GM23338 (cell line): Measurements from ENCODE around the gene CIRBP. TPM values are rescaled to one million over a fixed set of nuclear protein-coding genes. Genes with fewer than 3 reads are reported as not detected.

ENCODE experiments used
- ATAC-seq: fragments of 200-7000 bp; cut with Tn5 transposase; 3 replicates; pipeline ENCODE4 v1.9.1; 2020
- DNase-seq: peaks from one replicate; pipeline ENCODE4 v3.0.0-alpha.2; 2015; ENCODE audit warnings: low spot score
- H2AFZ ChIP-seq: fragments of 200-600 bp; sonication (generic); 2 replicates; pipeline ENCODE4 v1.8.0; 2016; ENCODE audit warnings: antibody characterized with exemption, mild to moderate bottlenecking, moderate library complexity
- H3F3A ChIP-seq: fragments of 200-600 bp; sonication (generic); replicated peaks from 2 replicates; pipeline ENCODE4 v1.8.0; 2017; ENCODE audit warnings: antibody characterized with exemption, mixed run types, low read depth
- H3K27ac ChIP-seq: fragments of 200-600 bp; sonication (generic); 2 replicates; pipeline ENCODE4 v1.6.1; 2016; ENCODE audit warnings: low read depth
- H3K27me3 ChIP-seq: fragments of 200-600 bp; sonication (generic); 2 replicates; pipeline ENCODE4 v1.8.0; 2016; ENCODE audit warnings: mild to moderate bottlenecking, mixed run types, moderate library complexity; ENCODE audit not compliant: insufficient read depth
- H3K36me3 ChIP-seq: fragments of 200-600 bp; sonication (generic); 2 replicates; pipeline ENCODE4 v1.8.0; 2016; ENCODE audit warnings: mild to moderate bottlenecking; ENCODE audit not compliant: insufficient read depth
- H3K4me1 ChIP-seq: fragments of 200-600 bp; sonication (generic); 2 replicates; pipeline ENCODE4 v1.8.0; 2016; ENCODE audit warnings: mild to moderate bottlenecking, moderate library complexity; ENCODE audit not compliant: insufficient read depth
- H3K4me2 ChIP-seq: fragments of 200-600 bp; sonication (generic); 2 replicates; pipeline ENCODE4 v1.7.1; 2017; ENCODE audit warnings: mixed run types
- H3K4me3 ChIP-seq: fragments of 200-600 bp; sonication (generic); 2 replicates; pipeline ENCODE4 v1.6.1; 2016; ENCODE audit warnings: mixed run types
- H3K79me2 ChIP-seq: fragments of 200-600 bp; sonication (generic); replicated peaks from 2 replicates; pipeline ENCODE4 v1.8.0; 2017; ENCODE audit warnings: mild to moderate bottlenecking; ENCODE audit not compliant: insufficient read depth
- H3K9me2 ChIP-seq: fragments of 200-600 bp; sonication (generic); 2 replicates; pipeline ENCODE4 v1.8.0; 2017; ENCODE audit not compliant: insufficient read depth
- H4K20me1 ChIP-seq: fragments of 200-600 bp; sonication (generic); replicated peaks from 2 replicates; pipeline ENCODE4 v1.8.0; 2017; ENCODE audit warnings: mild to moderate bottlenecking; ENCODE audit not compliant: insufficient read depth
- H3K27ac Mint-ChIP-seq: 2 replicates; pipeline ENCODE4 v1.8.0; 2020; ENCODE audit warnings: inconsistent platforms, mild to moderate bottlenecking, moderate library complexity, mixed read lengths
- H3K27me3 Mint-ChIP-seq: 3 replicates; pipeline ENCODE4 v1.8.0; 2022; ENCODE audit warnings: low read depth, mild to moderate bottlenecking, moderate library complexity, mixed read lengths, inconsistent platforms; ENCODE audit not compliant: insufficient read depth, poor library complexity
- H3K36me3 Mint-ChIP-seq: 3 replicates; pipeline ENCODE4 v1.8.0; 2021; ENCODE audit warnings: low read depth, mild to moderate bottlenecking, inconsistent platforms, moderate library complexity, mixed read lengths
- H3K4me1 Mint-ChIP-seq: 3 replicates; pipeline ENCODE4 v1.8.0; 2020; ENCODE audit warnings: mild to moderate bottlenecking, inconsistent platforms, mixed read lengths
- H3K4me3 Mint-ChIP-seq: 3 replicates; pipeline ENCODE4 v1.8.0; 2021; ENCODE audit warnings: moderate library complexity, mild to moderate bottlenecking, inconsistent platforms, mixed read lengths
- H3K9me3 Mint-ChIP-seq: 3 replicates; pipeline ENCODE4 v1.8.0; 2020; ENCODE audit warnings: moderate library complexity, mild to moderate bottlenecking, inconsistent platforms, mixed read lengths
- CREB1 ChIP-seq: fragments of 250-450 bp; sonication (Bioruptor Pico); IDR thresholded peaks from 2 replicates; pipeline ENCODE4 v1.5.0; 2020; ENCODE audit warnings: low read depth, mild to moderate bottlenecking, moderate library complexity
- EZH2 ChIP-seq: fragments of 200-600 bp; sonication (generic); IDR thresholded peaks from one replicate; pipeline ENCODE4 v1.8.0; 2017; ENCODE audit warnings: antibody characterized with exemption, mild to moderate bottlenecking, low read depth; ENCODE audit not compliant: unreplicated experiment
- JUNB ChIP-seq: IDR thresholded peaks from one replicate; pipeline ENCODE4 v1.6.1; 2016; ENCODE audit warnings: antibody characterized with exemption; ENCODE audit not compliant: unreplicated experiment
- NANOG ChIP-seq: IDR thresholded peaks from 2 replicates; pipeline ENCODE4 v1.6.1; 2016; ENCODE audit warnings: antibody characterized with exemption, borderline replicate concordance
- polyA plus RNA-seq: library from polyadenylated mRNA; unstranded; fragments of >200 nt; fragmentation: Nextera tagmentation; extraction: Ambion mirVana; gene quantifications from 2 replicates; pipeline ENCODE4 v1.2.1, GENCODE V29; 2016
- total RNA-seq: library from RNA; depleted of rRNA; stranded (reverse); fragments of >200 nt; shearing (Covaris generic); gene quantifications from 2 replicates; pipeline ENCODE4 v1.2.3, GENCODE V29; 2014
- TF ChIP-seq, protein P1 (sequence below), 2 experiments: fragments of 200-600 bp in 1 of 2; sonication (generic) in 1 of 2; conservative IDR thresholded peaks; 2 replicates each; pipeline versions ENCODE4 v1.5.1 to v1.6.1; 2016 to 2017; ENCODE audit warnings: antibody characterized with exemption in 2 of 2, low read depth in 2 of 2, mild to moderate bottlenecking in 2 of 2, moderate library complexity in 1 of 2
- TF ChIP-seq, protein P2 (sequence below): IDR thresholded peaks from one replicate; pipeline ENCODE4 v1.6.1; 2018; ENCODE audit warnings: antibody characterized with exemption; ENCODE audit not compliant: unreplicated experiment
- TF ChIP-seq, protein P3 (sequence below): IDR thresholded peaks from 2 replicates; pipeline ENCODE4 v1.6.1; 2016; ENCODE audit warnings: antibody characterized with exemption

Gene CIRBP
- total and polyA plus RNA-seq, 2 experiments from 2014 or later: 153 to 202 TPM

DNA sequence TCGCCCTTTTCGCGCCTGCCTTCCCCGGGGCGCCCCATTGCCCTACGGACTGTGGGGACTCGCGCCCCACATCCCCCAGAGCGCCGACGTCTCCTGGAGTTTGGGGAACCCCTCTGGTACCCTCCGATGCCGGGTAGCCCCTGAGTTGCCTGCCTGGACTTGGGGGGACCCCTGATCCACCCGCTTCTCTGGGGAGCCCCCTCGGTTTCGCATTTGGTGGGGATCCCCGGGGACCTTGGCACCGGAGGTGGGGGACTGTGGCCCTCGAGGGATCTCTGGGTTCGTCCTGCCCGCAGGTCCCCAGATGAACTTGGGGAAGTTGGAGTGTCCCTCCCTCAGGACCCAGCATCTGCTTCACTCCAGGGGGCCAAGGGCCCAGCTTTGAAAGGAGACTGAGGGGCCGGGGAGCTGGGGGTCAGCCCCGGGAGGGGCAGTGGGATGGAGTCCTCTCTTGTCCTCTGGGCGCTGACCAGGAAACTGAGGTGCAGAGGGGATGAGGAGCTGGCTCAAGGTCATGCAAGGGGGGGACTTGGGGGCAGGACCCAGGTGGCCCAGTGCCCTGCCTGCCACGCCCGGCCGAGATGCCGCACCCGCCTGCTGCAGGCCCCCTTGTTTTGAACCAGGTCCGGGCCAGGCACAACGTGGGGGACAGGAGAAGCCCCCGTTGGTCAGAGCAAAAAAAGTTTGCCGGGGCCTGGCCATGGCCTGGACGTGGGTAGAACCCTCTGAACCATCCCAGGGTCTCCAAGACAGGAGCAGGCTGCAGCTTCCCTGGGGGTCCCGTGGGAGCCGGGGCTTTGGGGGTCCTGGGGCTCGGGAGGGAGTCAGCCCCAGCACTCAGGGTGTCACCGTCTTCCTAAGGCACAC lies 17.6 kb downstream of the CIRBP start:
- no peak overlapping the region for H3K27ac ChIP-seq
- H3F3A ChIP-seq: peaks cover 19% of the 10 kb centered on the region
- peak overlapping the region; percentile 55 for H3K4me3 ChIP-seq
- DNase-seq (no peak), ATAC-seq (no peak)
- H3K36me3 ChIP-seq: no peaks in the 10 kb centered on the region
- H3K27ac Mint-ChIP-seq: no peak overlapping the region
- peaks cover 17% of the 10 kb centered on the region for H3K27me3 Mint-ChIP-seq
- H3K9me2 ChIP-seq: no peaks in the 10 kb centered on the region
- peaks cover 26% of the 10 kb centered on the region for H3K27me3 ChIP-seq
- peaks cover 9% of the 10 kb centered on the region; the same call in 2 of the 3 replicates for H3K4me1 Mint-ChIP-seq
- H3K4me3 Mint-ChIP-seq: peak overlapping the region; percentile 74
- no peaks in the 10 kb centered on the region for H3K36me3 Mint-ChIP-seq
- H3K4me2 ChIP-seq: peak overlapping the region; percentile 84
- H3K79me2 ChIP-seq: no peaks in the 10 kb centered on the region
- H4K20me1 ChIP-seq: no peaks in the 10 kb centered on the region
- H3K4me1 ChIP-seq: no peaks in the 10 kb centered on the region
- TF ChIP-seq EZH2: peak; percentile 29
- TF ChIP-seq, protein P1, sequence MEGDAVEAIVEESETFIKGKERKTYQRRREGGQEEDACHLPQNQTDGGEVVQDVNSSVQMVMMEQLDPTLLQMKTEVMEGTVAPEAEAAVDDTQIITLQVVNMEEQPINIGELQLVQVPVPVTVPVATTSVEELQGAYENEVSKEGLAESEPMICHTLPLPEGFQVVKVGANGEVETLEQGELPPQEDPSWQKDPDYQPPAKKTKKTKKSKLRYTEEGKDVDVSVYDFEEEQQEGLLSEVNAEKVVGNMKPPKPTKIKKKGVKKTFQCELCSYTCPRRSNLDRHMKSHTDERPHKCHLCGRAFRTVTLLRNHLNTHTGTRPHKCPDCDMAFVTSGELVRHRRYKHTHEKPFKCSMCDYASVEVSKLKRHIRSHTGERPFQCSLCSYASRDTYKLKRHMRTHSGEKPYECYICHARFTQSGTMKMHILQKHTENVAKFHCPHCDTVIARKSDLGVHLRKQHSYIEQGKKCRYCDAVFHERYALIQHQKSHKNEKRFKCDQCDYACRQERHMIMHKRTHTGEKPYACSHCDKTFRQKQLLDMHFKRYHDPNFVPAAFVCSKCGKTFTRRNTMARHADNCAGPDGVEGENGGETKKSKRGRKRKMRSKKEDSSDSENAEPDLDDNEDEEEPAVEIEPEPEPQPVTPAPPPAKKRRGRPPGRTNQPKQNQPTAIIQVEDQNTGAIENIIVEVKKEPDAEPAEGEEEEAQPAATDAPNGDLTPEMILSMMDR (conservative IDR thresholded peaks at IDR 0.05; ENCODE audit: low read depth in 2 of 2): no peak
- no peak overlapping the region for H2AFZ ChIP-seq
- H3K9me3 Mint-ChIP-seq: no peaks in the 10 kb centered on the region

DNA sequence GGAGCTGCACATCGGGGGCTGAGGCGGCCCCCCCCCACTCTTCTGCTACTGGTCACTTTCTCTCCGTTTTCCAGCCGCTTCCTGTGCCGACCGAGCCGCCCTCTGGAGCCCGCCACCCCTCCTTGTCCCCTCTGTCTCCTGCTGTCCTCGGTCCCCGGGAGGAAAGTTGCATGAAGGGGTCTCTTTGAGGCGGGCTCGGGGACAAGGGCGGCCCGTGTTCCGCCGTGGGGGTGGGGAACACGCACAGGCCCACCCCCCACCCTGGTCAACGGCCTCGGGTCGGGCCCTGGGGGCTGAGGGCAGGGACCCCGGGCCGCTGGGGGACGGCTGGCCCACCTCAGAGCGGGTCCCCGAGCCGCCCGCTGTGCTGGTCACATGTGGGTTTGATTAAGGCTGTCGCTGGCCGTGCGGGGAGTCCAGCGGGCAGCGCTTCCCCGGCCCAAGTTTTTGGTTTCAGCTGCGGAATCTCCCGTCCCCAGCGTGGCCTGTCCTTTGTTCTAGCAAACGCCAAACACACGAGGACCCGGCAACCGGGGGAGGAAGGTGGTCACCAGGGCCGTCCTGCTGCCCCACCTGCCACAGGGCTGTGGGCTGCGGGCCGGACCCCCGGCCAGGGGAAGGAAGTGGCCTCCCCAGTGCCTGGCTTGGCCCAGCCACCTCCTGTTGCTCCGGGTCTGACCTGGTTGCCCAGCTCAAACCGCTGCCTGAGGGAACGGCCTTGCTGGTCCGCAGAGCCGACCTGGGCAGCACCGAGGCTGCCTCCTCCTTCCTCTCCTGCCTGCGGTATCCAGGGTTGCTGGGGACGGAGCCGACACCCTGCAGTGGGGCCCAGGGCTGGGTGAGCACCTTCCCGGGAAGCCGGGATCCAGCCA lies 18.5 kb downstream of the CIRBP start:
- Histone ChIP-seq H3K27me3 (peaks cover 26% of the 10 kb centered on the region), H3K4me2 (no peak overlapping the region), H3K9me2 (no peaks in the 10 kb centered on the region), H3K27ac (no peak overlapping the region), H3K4me3 (no peak overlapping the region), H3F3A (peaks cover 19% of the 10 kb centered on the region), H4K20me1 (no peaks in the 10 kb centered on the region), H3K79me2 (no peaks in the 10 kb centered on the region), H3K4me1 (no peaks in the 10 kb centered on the region), H2AFZ (no peak overlapping the region), H3K36me3 (no peaks in the 10 kb centered on the region)
- ATAC-seq (no peak), DNase-seq (no peak)
- TF ChIP-seq NANOG (no peak), CREB1 (CRISPR knock-in tag) (no peak), JUNB (no peak)
- Mint-ChIP-seq H3K27ac (no peak overlapping the region), H3K9me3 (no peaks in the 10 kb centered on the region), H3K36me3 (no peaks in the 10 kb centered on the region), H3K4me3 (no peak overlapping the region), H3K4me1 (peaks cover 9% of the 10 kb centered on the region; the same call in 2 of the 3 replicates), H3K27me3 (peaks cover 20% of the 10 kb centered on the region)

DNA sequence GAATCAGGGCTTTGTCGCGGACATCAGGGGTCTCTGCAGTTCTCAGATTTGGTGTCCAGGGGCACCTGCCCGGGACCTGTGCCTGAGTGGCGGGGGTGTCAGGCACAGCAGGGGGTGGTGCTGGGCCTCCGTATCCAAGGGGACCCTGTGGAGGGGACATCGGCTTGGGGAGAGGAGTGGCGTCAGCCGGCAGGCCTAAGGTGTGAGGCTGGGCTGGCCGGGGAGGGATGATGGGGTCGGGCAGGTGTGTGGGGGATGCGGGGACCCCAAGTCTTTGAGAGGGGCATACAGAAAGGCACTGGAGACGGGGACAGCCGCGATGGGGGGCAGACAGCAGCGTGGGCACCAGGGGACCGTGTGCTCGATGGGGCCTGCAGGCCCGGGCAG lies 19.1 kb downstream of the CIRBP start:
- H3K27ac Mint-ChIP-seq: no peak overlapping the region
- no peak overlapping the region for H3K4me3 Mint-ChIP-seq
- ATAC-seq: no peak
- peaks cover 20% of the 10 kb centered on the region for H3K27me3 Mint-ChIP-seq
- Histone ChIP-seq H3K27me3 (peaks cover 26% of the 10 kb centered on the region), H2AFZ (no peak overlapping the region), H3K4me2 (no peak overlapping the region), H3K27ac (no peak overlapping the region), H3K36me3 (no peaks in the 10 kb centered on the region), H3F3A (peaks cover 19% of the 10 kb centered on the region), H3K4me1 (no peaks in the 10 kb centered on the region), H3K79me2 (no peaks in the 10 kb centered on the region), H3K9me2 (no peaks in the 10 kb centered on the region), H3K4me3 (no peak overlapping the region), H4K20me1 (no peaks in the 10 kb centered on the region)
- H3K9me3 Mint-ChIP-seq: no peaks in the 10 kb centered on the region
- H3K4me1 Mint-ChIP-seq: peaks cover 7% of the 10 kb centered on the region; the same call in 2 of the 3 replicates
- no peak for DNase-seq
- H3K36me3 Mint-ChIP-seq: no peaks in the 10 kb centered on the region
- TF ChIP-seq, protein P2, sequence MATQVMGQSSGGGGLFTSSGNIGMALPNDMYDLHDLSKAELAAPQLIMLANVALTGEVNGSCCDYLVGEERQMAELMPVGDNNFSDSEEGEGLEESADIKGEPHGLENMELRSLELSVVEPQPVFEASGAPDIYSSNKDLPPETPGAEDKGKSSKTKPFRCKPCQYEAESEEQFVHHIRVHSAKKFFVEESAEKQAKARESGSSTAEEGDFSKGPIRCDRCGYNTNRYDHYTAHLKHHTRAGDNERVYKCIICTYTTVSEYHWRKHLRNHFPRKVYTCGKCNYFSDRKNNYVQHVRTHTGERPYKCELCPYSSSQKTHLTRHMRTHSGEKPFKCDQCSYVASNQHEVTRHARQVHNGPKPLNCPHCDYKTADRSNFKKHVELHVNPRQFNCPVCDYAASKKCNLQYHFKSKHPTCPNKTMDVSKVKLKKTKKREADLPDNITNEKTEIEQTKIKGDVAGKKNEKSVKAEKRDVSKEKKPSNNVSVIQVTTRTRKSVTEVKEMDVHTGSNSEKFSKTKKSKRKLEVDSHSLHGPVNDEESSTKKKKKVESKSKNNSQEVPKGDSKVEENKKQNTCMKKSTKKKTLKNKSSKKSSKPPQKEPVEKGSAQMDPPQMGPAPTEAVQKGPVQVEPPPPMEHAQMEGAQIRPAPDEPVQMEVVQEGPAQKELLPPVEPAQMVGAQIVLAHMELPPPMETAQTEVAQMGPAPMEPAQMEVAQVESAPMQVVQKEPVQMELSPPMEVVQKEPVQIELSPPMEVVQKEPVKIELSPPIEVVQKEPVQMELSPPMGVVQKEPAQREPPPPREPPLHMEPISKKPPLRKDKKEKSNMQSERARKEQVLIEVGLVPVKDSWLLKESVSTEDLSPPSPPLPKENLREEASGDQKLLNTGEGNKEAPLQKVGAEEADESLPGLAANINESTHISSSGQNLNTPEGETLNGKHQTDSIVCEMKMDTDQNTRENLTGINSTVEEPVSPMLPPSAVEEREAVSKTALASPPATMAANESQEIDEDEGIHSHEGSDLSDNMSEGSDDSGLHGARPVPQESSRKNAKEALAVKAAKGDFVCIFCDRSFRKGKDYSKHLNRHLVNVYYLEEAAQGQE: no peak
- TF ChIP-seq, protein P3, sequence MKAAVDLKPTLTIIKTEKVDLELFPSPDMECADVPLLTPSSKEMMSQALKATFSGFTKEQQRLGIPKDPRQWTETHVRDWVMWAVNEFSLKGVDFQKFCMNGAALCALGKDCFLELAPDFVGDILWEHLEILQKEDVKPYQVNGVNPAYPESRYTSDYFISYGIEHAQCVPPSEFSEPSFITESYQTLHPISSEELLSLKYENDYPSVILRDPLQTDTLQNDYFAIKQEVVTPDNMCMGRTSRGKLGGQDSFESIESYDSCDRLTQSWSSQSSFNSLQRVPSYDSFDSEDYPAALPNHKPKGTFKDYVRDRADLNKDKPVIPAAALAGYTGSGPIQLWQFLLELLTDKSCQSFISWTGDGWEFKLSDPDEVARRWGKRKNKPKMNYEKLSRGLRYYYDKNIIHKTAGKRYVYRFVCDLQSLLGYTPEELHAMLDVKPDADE: no peak
